SK-N-SH treated with all-trans-retinoic acid at 6 μM for 48 hours (cell line): ENCODE data around the gene ADAM10.

Source experiments
- CSDC2 ChIP-seq: fragments of 250-450 bp; sonication (Bioruptor Pico); IDR thresholded peaks from 2 replicates; pipeline ENCODE4 v1.5.0; 2020; ENCODE audit warnings: mild to moderate bottlenecking, moderate library complexity
- ESRRG ChIP-seq: fragments of 250-450 bp; sonication (Bioruptor Pico); IDR thresholded peaks from 2 replicates; pipeline ENCODE4 v1.6.1; 2021; ENCODE audit warnings: mild to moderate bottlenecking
- GLIS3 ChIP-seq: fragments of 250-450 bp; sonication (Bioruptor Pico); IDR thresholded peaks from 2 replicates; pipeline ENCODE4 v1.5.0; 2020; ENCODE audit warnings: mild to moderate bottlenecking, moderate library complexity
- ISL1 ChIP-seq: fragments of 250-450 bp; sonication (Bioruptor Pico); IDR thresholded peaks from 2 replicates; pipeline ENCODE4 v2.1.2; 2022; ENCODE audit warnings: mild to moderate bottlenecking, moderate library complexity
- OSR1 ChIP-seq: fragments of 250-450 bp; sonication (Bioruptor Pico); IDR thresholded peaks from 2 replicates; pipeline ENCODE4 v1.8.0; 2022; ENCODE audit warnings: moderate library complexity, mild to moderate bottlenecking, inconsistent platforms
- ZFP30 ChIP-seq: fragments of 450-650 bp; formaldehyde crosslinking; IDR thresholded peaks from 2 replicates; pipeline ENCODE4 v1.5.0; 2022; ENCODE audit warnings: mild to moderate bottlenecking, moderate library complexity
- TF ChIP-seq, protein P1 (sequence below): fragments of 250-450 bp; sonication (Bioruptor Pico); IDR thresholded peaks from 2 replicates; pipeline ENCODE4 v1.5.0; 2020; ENCODE audit warnings: mild to moderate bottlenecking, moderate library complexity

DNA sequence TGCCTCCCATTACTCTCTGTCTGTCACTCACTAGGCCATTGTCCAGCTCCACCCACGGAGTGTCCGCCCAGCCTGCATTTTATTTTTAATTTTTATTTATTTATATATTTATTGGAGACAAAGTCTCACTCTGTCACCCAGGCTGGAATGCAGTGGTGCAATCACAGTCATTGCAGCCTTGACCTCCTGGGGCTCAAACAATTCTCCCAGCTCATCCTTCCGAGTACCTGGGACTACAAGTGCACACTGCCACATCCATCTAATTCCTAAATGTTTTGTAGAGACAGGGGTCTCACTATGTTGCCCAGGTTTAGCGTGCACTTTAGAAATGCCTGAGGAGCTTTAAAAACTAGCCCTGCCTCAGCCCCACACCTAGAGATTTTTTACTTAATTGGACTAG lies 176.2 kb downstream of the ADAM10 start:
- TF ChIP-seq CSDC2 (CRISPR knock-in tag) (no peak), OSR1 (CRISPR knock-in tag) (no peak), GLIS3 (CRISPR knock-in tag) (no peak), ZFP30 (CRISPR knock-in tag) (no peak), ISL1 (CRISPR knock-in tag) (no peak), ESRRG (CRISPR knock-in tag) (no peak)
- TF ChIP-seq, protein P1, sequence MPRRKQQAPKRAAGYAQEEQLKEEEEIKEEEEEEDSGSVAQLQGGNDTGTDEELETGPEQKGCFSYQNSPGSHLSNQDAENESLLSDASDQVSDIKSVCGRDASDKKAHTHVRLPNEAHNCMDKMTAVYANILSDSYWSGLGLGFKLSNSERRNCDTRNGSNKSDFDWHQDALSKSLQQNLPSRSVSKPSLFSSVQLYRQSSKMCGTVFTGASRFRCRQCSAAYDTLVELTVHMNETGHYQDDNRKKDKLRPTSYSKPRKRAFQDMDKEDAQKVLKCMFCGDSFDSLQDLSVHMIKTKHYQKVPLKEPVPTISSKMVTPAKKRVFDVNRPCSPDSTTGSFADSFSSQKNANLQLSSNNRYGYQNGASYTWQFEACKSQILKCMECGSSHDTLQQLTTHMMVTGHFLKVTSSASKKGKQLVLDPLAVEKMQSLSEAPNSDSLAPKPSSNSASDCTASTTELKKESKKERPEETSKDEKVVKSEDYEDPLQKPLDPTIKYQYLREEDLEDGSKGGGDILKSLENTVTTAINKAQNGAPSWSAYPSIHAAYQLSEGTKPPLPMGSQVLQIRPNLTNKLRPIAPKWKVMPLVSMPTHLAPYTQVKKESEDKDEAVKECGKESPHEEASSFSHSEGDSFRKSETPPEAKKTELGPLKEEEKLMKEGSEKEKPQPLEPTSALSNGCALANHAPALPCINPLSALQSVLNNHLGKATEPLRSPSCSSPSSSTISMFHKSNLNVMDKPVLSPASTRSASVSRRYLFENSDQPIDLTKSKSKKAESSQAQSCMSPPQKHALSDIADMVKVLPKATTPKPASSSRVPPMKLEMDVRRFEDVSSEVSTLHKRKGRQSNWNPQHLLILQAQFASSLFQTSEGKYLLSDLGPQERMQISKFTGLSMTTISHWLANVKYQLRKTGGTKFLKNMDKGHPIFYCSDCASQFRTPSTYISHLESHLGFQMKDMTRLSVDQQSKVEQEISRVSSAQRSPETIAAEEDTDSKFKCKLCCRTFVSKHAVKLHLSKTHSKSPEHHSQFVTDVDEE (CRISPR knock-in tag), result no peak
